Measurements from ENCODE around the gene CPZ.
"Not testable (repeated sequence)": the region's sequence is repeated elsewhere in the genome, so short reads cannot be mapped to it uniquely, and the experiment has no call there.

CPZ gene

GRCh38 chr4:8568068-8568668 is 24.4 kb upstream of the CPZ start:
- FAIRE-seq, result no peak
- no peak for TF ChIP-seq SPI1 (IDR thresholded peaks at IDR 0.05; ENCODE audit: low read depth, low read length)
- TF ChIP-seq POLR2AphosphoS5 (IDR thresholded peaks at IDR 0.05; ENCODE audit: low read depth, low read length), result no peak
- TF ChIP-seq POLR2A (IDR thresholded peaks at IDR 0.05; ENCODE audit: low read depth, low read length), result no peak
- no peak for TF ChIP-seq POU2F2 (IDR thresholded peaks at IDR 0.05; ENCODE audit: low read depth, low read length)
- no peak for TF ChIP-seq TAF1 (IDR thresholded peaks at IDR 0.05; ENCODE audit: low read depth, low read length)
- TF ChIP-seq PAX5 (IDR thresholded peaks at IDR 0.05; ENCODE audit: insufficient read depth, low read length, severe bottlenecking), result no peak
- no peak for DNase-seq (ENCODE audit: insufficient read length, low spot score)

DNA sequence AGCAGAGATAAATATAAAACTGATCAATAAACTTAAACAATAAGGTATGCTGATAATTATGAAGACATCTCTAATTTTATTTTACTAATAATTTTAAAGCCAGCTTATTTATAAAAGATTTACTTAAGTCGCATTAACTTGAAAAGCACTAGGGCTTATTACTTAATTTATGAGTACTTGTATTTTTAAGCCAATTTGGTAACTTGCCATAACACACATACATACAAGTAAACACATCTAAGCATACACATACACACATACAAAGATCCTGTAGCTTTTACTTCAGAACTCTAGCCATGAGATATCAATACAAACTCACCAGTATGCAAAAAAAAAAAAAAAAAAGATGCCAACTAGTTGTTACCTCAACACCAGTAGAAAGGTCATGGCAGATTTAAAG is 22.4 kb upstream of the CPZ start:
- TF ChIP-seq PAX5 (IDR thresholded peaks at IDR 0.05; ENCODE audit: insufficient read depth, low read length, severe bottlenecking) (no peak), POU2F2 (IDR thresholded peaks at IDR 0.05; ENCODE audit: low read depth, low read length) (no peak), TAF1 (IDR thresholded peaks at IDR 0.05; ENCODE audit: low read depth, low read length) (no peak), POLR2AphosphoS5 (IDR thresholded peaks at IDR 0.05; ENCODE audit: low read depth, low read length) (no peak), POLR2A (IDR thresholded peaks at IDR 0.05; ENCODE audit: low read depth, low read length) (no peak), SPI1 (IDR thresholded peaks at IDR 0.05; ENCODE audit: low read depth, low read length) (no peak)
- FAIRE-seq, result no peak
- no peak for DNase-seq (ENCODE audit: insufficient read length, low spot score)

DNA sequence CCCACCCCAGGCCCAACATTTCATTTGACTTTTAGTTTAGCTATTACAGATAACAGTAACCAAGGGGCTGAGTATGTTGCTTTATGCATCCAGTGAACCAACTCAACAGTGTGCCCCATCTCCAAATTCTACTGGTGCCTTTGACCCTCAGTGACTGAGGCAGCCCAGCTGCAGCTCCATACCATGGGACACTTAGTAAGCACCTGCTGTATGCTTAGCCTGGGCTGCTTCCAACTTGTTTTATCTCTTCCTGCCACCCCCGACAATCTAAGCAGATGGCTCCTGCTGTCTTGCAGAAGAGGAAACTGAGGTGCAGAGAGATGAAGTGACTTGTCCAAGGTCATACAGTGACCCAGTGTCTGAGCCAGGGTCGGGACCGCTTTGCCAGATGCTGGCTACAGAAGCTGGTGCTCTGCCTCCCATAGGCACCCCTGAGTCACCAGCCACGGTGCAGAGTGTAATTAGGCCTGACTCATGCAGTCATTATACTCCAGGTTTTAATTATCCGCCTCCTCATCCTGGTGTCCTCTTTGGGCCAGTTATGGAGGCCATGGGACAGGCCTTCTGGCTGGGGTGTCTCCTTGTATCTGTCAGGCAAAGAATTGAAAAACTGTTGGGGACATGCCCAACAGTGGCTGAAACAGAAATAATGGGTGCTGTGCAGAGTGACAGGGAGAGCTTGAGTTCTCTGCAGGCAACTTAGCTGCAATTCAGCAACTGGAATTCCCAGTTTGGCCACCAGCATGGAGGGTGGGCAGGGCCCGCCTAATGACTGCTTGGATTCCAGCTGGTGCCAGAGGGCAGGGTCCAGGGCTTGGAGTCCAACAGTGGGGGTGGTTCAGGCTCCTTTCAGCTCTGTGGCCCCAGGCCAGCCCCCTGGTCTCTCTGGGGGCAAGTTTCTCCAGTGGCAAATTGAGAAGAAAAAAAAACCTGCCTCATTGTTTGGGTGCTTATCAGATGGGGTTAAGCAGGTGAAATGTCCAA is 20.6 kb upstream of the CPZ start:
- no peak for DNase-seq (ENCODE audit: insufficient read length, low spot score)
- TF ChIP-seq PAX5 (IDR thresholded peaks at IDR 0.05; ENCODE audit: insufficient read depth, low read length, severe bottlenecking), result no peak
- no peak for TF ChIP-seq POLR2A (IDR thresholded peaks at IDR 0.05; ENCODE audit: low read depth, low read length)
- TF ChIP-seq SPI1 (IDR thresholded peaks at IDR 0.05; ENCODE audit: low read depth, low read length), result no peak
- no peak for TF ChIP-seq POU2F2 (IDR thresholded peaks at IDR 0.05; ENCODE audit: low read depth, low read length)
- no peak for TF ChIP-seq TAF1 (IDR thresholded peaks at IDR 0.05; ENCODE audit: low read depth, low read length)
- TF ChIP-seq POLR2AphosphoS5 (IDR thresholded peaks at IDR 0.05; ENCODE audit: low read depth, low read length), result no peak
- no peak for FAIRE-seq

DNA sequence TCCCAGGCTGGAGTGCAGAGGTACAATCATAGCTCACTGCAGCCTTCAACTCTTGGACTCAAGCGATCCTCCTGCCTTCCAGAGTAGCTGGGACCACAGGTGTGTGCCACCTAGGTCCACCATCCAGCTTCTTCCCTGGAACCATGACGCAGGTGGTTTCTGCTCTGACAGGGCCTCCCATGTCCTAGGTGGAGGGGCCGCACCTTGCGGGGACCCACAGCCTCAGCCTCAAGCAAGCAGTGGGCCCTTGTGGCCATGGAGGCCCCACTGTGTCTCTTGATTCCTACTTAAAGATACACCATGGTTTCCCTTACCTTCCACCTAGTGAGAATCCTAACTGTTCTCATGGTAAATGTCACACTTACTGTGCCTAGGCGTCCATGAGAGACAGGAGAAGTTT is 19.3 kb upstream of the CPZ start:
- DNase-seq (ENCODE audit: insufficient read length, low spot score) (no peak), FAIRE-seq (no peak)
- TF ChIP-seq POLR2A (IDR thresholded peaks at IDR 0.05; ENCODE audit: low read depth, low read length) (no peak), PAX5 (IDR thresholded peaks at IDR 0.05; ENCODE audit: insufficient read depth, low read length, severe bottlenecking) (no peak), POU2F2 (IDR thresholded peaks at IDR 0.05; ENCODE audit: low read depth, low read length) (no peak), TAF1 (IDR thresholded peaks at IDR 0.05; ENCODE audit: low read depth, low read length) (no peak), SPI1 (IDR thresholded peaks at IDR 0.05; ENCODE audit: low read depth, low read length) (no peak)

GRCh38 chr4:8574796-8575370 is 17.7 kb upstream of the CPZ start:
- no peak for FAIRE-seq
- DNase-seq (ENCODE audit: insufficient read length, low spot score), result no peak
- TF ChIP-seq POLR2A (IDR thresholded peaks at IDR 0.05; ENCODE audit: low read depth, low read length), result no peak
- no peak for TF ChIP-seq PAX5 (IDR thresholded peaks at IDR 0.05; ENCODE audit: insufficient read depth, low read length, severe bottlenecking)
- no peak for TF ChIP-seq POU2F2 (IDR thresholded peaks at IDR 0.05; ENCODE audit: low read depth, low read length)
- no peak for TF ChIP-seq SPI1 (IDR thresholded peaks at IDR 0.05; ENCODE audit: low read depth, low read length)
- TF ChIP-seq POLR2AphosphoS5 (IDR thresholded peaks at IDR 0.05; ENCODE audit: low read depth, low read length), result no peak
- TF ChIP-seq TAF1 (IDR thresholded peaks at IDR 0.05; ENCODE audit: low read depth, low read length), result no peak

DNA sequence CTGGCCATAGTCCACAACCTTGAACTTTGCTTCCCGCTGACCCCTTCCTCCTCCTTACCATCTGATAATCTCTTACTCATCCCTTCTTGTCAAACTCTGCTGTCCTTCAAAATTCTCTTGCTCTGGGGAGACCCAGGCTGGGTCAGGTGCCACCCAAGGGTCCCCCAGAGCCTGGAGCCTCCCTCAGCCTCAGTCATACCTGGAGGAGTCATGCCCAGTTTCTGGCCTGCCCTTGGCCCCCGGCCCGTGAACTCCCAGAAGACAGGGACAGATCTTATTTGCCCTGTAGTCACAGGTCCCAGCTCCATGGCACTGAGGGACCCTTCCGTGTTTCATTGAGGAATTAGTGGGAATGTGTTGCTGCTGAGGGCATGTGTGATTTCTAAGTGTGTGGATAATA is 17.1 kb upstream of the CPZ start:
- TF ChIP-seq POLR2AphosphoS5 (IDR thresholded peaks at IDR 0.05; ENCODE audit: low read depth, low read length) (no peak), SPI1 (IDR thresholded peaks at IDR 0.05; ENCODE audit: low read depth, low read length) (no peak), TAF1 (IDR thresholded peaks at IDR 0.05; ENCODE audit: low read depth, low read length) (no peak), POU2F2 (IDR thresholded peaks at IDR 0.05; ENCODE audit: low read depth, low read length) (no peak), POLR2A (IDR thresholded peaks at IDR 0.05; ENCODE audit: low read depth, low read length) (no peak), PAX5 (IDR thresholded peaks at IDR 0.05; ENCODE audit: insufficient read depth, low read length, severe bottlenecking) (no peak)
- DNase-seq (ENCODE audit: insufficient read length, low spot score) (no peak), FAIRE-seq (no peak)

GRCh38 chr4:8576591-8576990 is 16.0 kb upstream of the CPZ start:
- FAIRE-seq; DNase-seq (ENCODE audit: insufficient read length, low spot score): not testable (repeated sequence)

DNA sequence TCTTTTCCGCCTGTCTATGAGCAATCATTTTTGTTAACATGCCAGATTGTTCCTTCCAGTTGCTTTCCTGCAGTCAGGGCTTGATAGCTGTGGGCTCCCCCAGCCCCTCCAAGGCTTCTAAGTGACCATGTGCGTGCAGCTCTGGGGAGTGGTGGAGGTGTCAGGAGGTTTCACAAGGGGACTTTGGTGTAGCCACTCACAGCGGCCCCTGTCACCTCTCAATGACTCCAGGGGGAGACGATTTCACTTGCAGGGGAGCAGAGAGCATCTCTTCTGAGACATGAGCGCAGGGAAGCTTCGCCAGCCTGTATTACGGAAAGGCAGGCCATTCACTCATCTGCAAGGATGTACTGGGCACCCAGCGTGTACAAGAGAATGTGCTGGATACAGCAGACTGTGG is 15.5 kb upstream of the CPZ start:
- no peak for DNase-seq (ENCODE audit: insufficient read length, low spot score)
- no peak for FAIRE-seq
- no peak for TF ChIP-seq POLR2A (IDR thresholded peaks at IDR 0.05; ENCODE audit: low read depth, low read length)
- no peak for TF ChIP-seq TAF1 (IDR thresholded peaks at IDR 0.05; ENCODE audit: low read depth, low read length)
- TF ChIP-seq POLR2AphosphoS5 (IDR thresholded peaks at IDR 0.05; ENCODE audit: low read depth, low read length), result no peak
- no peak for TF ChIP-seq SPI1 (IDR thresholded peaks at IDR 0.05; ENCODE audit: low read depth, low read length)
- TF ChIP-seq POU2F2 (IDR thresholded peaks at IDR 0.05; ENCODE audit: low read depth, low read length), result no peak
- no peak for TF ChIP-seq PAX5 (IDR thresholded peaks at IDR 0.05; ENCODE audit: insufficient read depth, low read length, severe bottlenecking)

DNA sequence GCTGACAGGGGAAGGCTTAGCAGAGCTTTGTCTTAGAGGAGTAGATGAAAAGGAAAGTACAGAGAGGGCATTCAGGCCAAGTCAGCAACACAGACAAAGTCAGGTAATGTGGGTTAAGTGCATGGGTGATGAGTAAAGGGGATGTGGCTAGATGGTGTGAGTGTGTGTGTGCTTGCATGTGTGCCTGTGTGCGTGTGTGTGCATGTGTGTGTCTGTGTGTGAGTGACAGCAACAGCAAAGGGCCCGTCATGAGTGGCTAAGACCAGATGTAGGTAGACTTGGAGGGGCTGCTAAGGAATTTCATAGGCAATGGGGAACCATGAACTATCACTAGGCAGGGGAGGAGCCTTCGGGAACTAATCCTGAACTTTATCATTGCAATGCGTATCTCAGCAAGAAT is 14.6 kb upstream of the CPZ start:
- no peak for FAIRE-seq
- TF ChIP-seq POLR2A (IDR thresholded peaks at IDR 0.05; ENCODE audit: low read depth, low read length), result no peak
- no peak for TF ChIP-seq POLR2AphosphoS5 (IDR thresholded peaks at IDR 0.05; ENCODE audit: low read depth, low read length)
- TF ChIP-seq PAX5 (IDR thresholded peaks at IDR 0.05; ENCODE audit: insufficient read depth, low read length, severe bottlenecking), result no peak
- no peak for TF ChIP-seq TAF1 (IDR thresholded peaks at IDR 0.05; ENCODE audit: low read depth, low read length)
- TF ChIP-seq SPI1 (IDR thresholded peaks at IDR 0.05; ENCODE audit: low read depth, low read length), result no peak
- no peak for TF ChIP-seq POU2F2 (IDR thresholded peaks at IDR 0.05; ENCODE audit: low read depth, low read length)
- DNase-seq (ENCODE audit: insufficient read length, low spot score), result no peak
